Endothelial cell of umbilical vein (primary cell): ENCODE results near the gene UVRAG. TPM values are rescaled to one million over a fixed set of nuclear protein-coding genes. Genes with fewer than 3 reads are reported as not detected.

Source experiments
- BruUV-seq: library from RNA; stranded (reverse); fragments of 400-500 nt; replicated peaks from 2 replicates; lab custom pipeline; 2021; lab: Mats Ljungman, UMichigan
- CTCF ChIA-PET: fragments of 300-600, 350-600 bp; sonication (Branson Sonifier 250); formaldehyde crosslinking; loops from one replicate; lab custom pipeline; 2021; ENCODE audit warnings: antibody characterized with exemption, inconsistent platforms; lab: Charles Lee
- POLR2A ChIA-PET: fragments of 300-600, 350-600 bp; sonication (Branson Sonifier 250); formaldehyde crosslinking; loops from one replicate; lab custom pipeline; 2021; ENCODE audit warnings: antibody characterized with exemption, inconsistent platforms; lab: Charles Lee
- DNase-seq: peaks from one replicate; pipeline ENCODE4 v3.0.0-alpha.2; 2011; ENCODE audit warnings: low read depth, low spot score
- FAIRE-seq: peaks from 2 replicates; lab custom pipeline; 2011; peaks lifted over from hg19 to GRCh38; lab: Jason Lieb, UNC
- H2AFZ ChIP-seq: 2 replicates; pipeline ENCODE4 v1.6.0; 2012; ENCODE audit warnings: low read depth, low read length, control low read depth, inconsistent platforms
- H3K27ac ChIP-seq: 2 replicates; pipeline ENCODE4 v1.5.1; 2011; ENCODE audit warnings: low read depth, mild to moderate bottlenecking, control low read depth, low read length, moderate library complexity; ENCODE audit not compliant: insufficient read depth
- H3K27me3 ChIP-seq, 2 experiments: 2 replicates each; pipeline versions ENCODE4 v1.6.0 to v1.6.1; 2011; ENCODE audit warnings: low read length in 2 of 2, mixed read lengths in 1 of 2; ENCODE audit not compliant: control insufficient read depth in 2 of 2, insufficient read depth in 2 of 2
- H3K36me3 ChIP-seq, 2 experiments: 2 replicates in 1 of 2; 3 replicates in 1 of 2; pipeline ENCODE4 v1.5.1; 2011; ENCODE audit warnings: low read length in 2 of 2, mild to moderate bottlenecking in 1 of 2, moderate library complexity in 1 of 2; ENCODE audit not compliant: control insufficient read depth in 2 of 2, insufficient read depth in 2 of 2; ENCODE audit errors: extremely low read depth in 1 of 2
- H3K4me1 ChIP-seq: 3 replicates; pipeline ENCODE4 v1.5.1; 2011; ENCODE audit warnings: mild to moderate bottlenecking, low read length; ENCODE audit not compliant: control insufficient read depth, insufficient read depth; ENCODE audit errors: extremely low read depth
- H3K4me2 ChIP-seq: 2 replicates; pipeline ENCODE4 v1.6.1; 2011; ENCODE audit warnings: low read length, control low read depth, mixed read lengths; ENCODE audit not compliant: insufficient read depth
- H3K4me3 ChIP-seq, 3 experiments: fragments of 200-600 bp in 1 of 3; sonication (generic), shearing (Covaris generic) in 1 of 3; replicated peaks in 1 of 3; 2 replicates each; pipeline ENCODE4 v1.5.1; 2011 to 2016; ENCODE audit warnings: control low read depth in 3 of 3, low read length in 3 of 3, mild to moderate bottlenecking in 2 of 3, inconsistent platforms in 1 of 3, low read depth in 1 of 3, moderate library complexity in 1 of 3; ENCODE audit not compliant: insufficient read depth in 1 of 3
- H3K79me2 ChIP-seq: 2 replicates; pipeline ENCODE4 v1.6.0; 2012; ENCODE audit warnings: low read length, inconsistent platforms; ENCODE audit not compliant: control insufficient read depth, insufficient read depth
- H3K9ac ChIP-seq: replicated peaks from 2 replicates; pipeline ENCODE3; 2011; ENCODE audit warnings: low read length, control low read depth; ENCODE audit not compliant: insufficient read depth; ENCODE audit errors: extremely low read depth
- H3K9me1 ChIP-seq: replicated peaks from 3 replicates; pipeline ENCODE4 v1.6.0; 2011; ENCODE audit warnings: mild to moderate bottlenecking, low read length; ENCODE audit not compliant: control insufficient read depth, insufficient read depth; ENCODE audit errors: extremely low read depth
- H3K9me3 ChIP-seq: replicated peaks from 2 replicates; pipeline ENCODE4 v1.5.1; 2012; ENCODE audit warnings: low read length, inconsistent platforms; ENCODE audit not compliant: control insufficient read depth, insufficient read depth
- H4K20me1 ChIP-seq: replicated peaks from 2 replicates; pipeline ENCODE3; 2011; ENCODE audit warnings: mild to moderate bottlenecking, low read length; ENCODE audit not compliant: control insufficient read depth, insufficient read depth; ENCODE audit errors: extremely low read depth
- CTCF ChIP-seq, 2 donors: IDR thresholded peaks; 1 replicate in 1 of 2; 2 replicates in 1 of 2; pipeline ENCODE4 v1.5.1; 2011; ENCODE audit warnings: low read length in 2 of 2, mild to moderate bottlenecking in 2 of 2, moderate library complexity in 2 of 2, control low read depth in 1 of 2, inconsistent platforms in 1 of 2, low read depth in 1 of 2; ENCODE audit not compliant: insufficient read depth in 1 of 2; ENCODE audit errors: extremely low read depth in 1 of 2
- EZH2 ChIP-seq: IDR thresholded peaks from 2 replicates; pipeline ENCODE4 v1.6.1; 2012; ENCODE audit warnings: borderline replicate concordance, low read depth, mild to moderate bottlenecking, moderate library complexity, low read length, inconsistent platforms; ENCODE audit not compliant: severe bottlenecking
- FOS ChIP-seq: IDR thresholded peaks from 2 replicates; pipeline ENCODE4 v1.6.1; 2011; ENCODE audit warnings: mild to moderate bottlenecking, low read length, moderate library complexity, borderline replicate concordance; ENCODE audit not compliant: insufficient read depth
- GATA2 ChIP-seq: IDR thresholded peaks from 2 replicates; pipeline ENCODE4 v1.7.0; 2011; ENCODE audit warnings: low read depth, mild to moderate bottlenecking, moderate library complexity, mixed read lengths, low read length; ENCODE audit not compliant: insufficient read length, insufficient read depth
- JUN ChIP-seq: IDR thresholded peaks from 2 replicates; pipeline ENCODE4 v1.6.1; 2011; ENCODE audit warnings: borderline replicate concordance, low read depth; ENCODE audit not compliant: insufficient read length, insufficient read depth
- MAX ChIP-seq: IDR thresholded peaks from 2 replicates; pipeline ENCODE4 v1.6.1; 2011; ENCODE audit not compliant: insufficient read depth, insufficient read length
- MYC ChIP-seq: IDR thresholded peaks from one replicate; pipeline ENCODE4 v1.6.1; 2011; ENCODE audit warnings: mild to moderate bottlenecking, low read depth, low read length
- POLR2A ChIP-seq: IDR thresholded peaks from 2 replicates; pipeline ENCODE4 v1.6.1; 2012; ENCODE audit warnings: low read depth, mild to moderate bottlenecking, control low read depth, low read length
- POLR2AphosphoS5 ChIP-seq: IDR thresholded peaks from 2 replicates; pipeline ENCODE4 v1.6.1; 2012; ENCODE audit warnings: low read depth, mild to moderate bottlenecking, control low read depth, low read length, moderate library complexity; ENCODE audit not compliant: insufficient read depth
- dilution Hi-C: fragments of 300-500 bp; cut with MboI; formaldehyde crosslinking; loops from one replicate; pipeline ENCODE4 v1.15.0; 2019; ENCODE audit warnings: low sequenced_read_pairs; ENCODE audit not compliant: extremely low pct_ligation_motif_present
- intact Hi-C: fragments of 100-400 bp; cut with micrococcal nuclease; formaldehyde crosslinking; loops from one replicate; pipeline ENCODE4 v1.10.0; 2022
- polyA plus RNA-seq, 4 experiments: library from polyadenylated mRNA; depleted of rRNA in 3 of 4; stranded (reverse) in 3 of 4; unstranded in 1 of 4; fragments of >200 nt; gene quantifications; 2 replicates each; pipeline versions ENCODE4 v1.2.1 to v1.2.3, GENCODE V29; 2011 to 2012; ENCODE audit warnings: missing spikeins in 1 of 4
- total RNA-seq: library from RNA; stranded (reverse); gene quantifications from 2 replicates; pipeline ENCODE4 v1.2.3, GENCODE V29; 2021

Gene UVRAG
- total and polyA plus RNA-seq, 2 donors (not counting 3 experiments of a cell fraction or from before 2014, with no cell fraction given) = 21.2 to 65.6 TPM

- BruUV-seq = no TSS peak
- H3K9ac ChIP-seq = no peak overlapping the region
- no peak overlapping the region for H2AFZ ChIP-seq
- ChIA-PET CTCF (interaction anchor here (0.6 to 1.4 kb wide), 6 partner anchors 9 to 454 kb away, joined by 3 to 9 read pairs (median 3); no protein-coding TSS in a partner anchor), POLR2A (no interaction called here)
- intact Hi-C loops = no loop called here
- no peaks in the 10 kb centered on the region for H3K79me2 ChIP-seq
- H4K20me1 ChIP-seq = no peaks in the 10 kb centered on the region
- no peak overlapping the region for H3K4me3 ChIP-seq
- no peaks in the 10 kb centered on the region for H3K9me1 ChIP-seq
- H3K27me3 ChIP-seq = no peaks in the 10 kb centered on the region
- DNase-seq (no peak), FAIRE-seq (no peak)
- H3K9me3 ChIP-seq = no peaks in the 10 kb centered on the region
- H3K27ac ChIP-seq = no peak overlapping the region
- H3K4me1 ChIP-seq = no peaks in the 10 kb centered on the region
- no peak overlapping the region for H3K4me2 ChIP-seq
- no peak for TF ChIP-seq POLR2A
- no peaks in the 10 kb centered on the region for H3K36me3 ChIP-seq
- dilution Hi-C loops = no loop called here
Observed at GRCh38 chr11:76161261-76161961, 346.4 kb downstream of the UVRAG start.

- BruUV-seq = no TSS peak
- dilution Hi-C loops = no loop called here
Observed at GRCh38 chr11:76162336-76163288, 347.6 kb downstream of the UVRAG start.

More at GRCh38 chr11:76162336-76163288, 347.6 kb downstream of the UVRAG start:
- no peak overlapping the region for H3K4me2 ChIP-seq
- H3K36me3 ChIP-seq = no peaks in the 10 kb centered on the region
- no peak overlapping the region for H3K4me3 ChIP-seq
- no peaks in the 10 kb centered on the region for H3K9me1 ChIP-seq
- no peak for FAIRE-seq
- H3K27ac ChIP-seq = no peak overlapping the region
- ChIA-PET CTCF (interaction anchor here (1.4 kb wide), 1 partner anchor 10 kb away, joined by 3 read pairs; no protein-coding TSS in a partner anchor), POLR2A (no interaction called here)
- intact Hi-C loops = no loop called here
- no peaks in the 10 kb centered on the region for H3K27me3 ChIP-seq
- no peaks in the 10 kb centered on the region for H3K79me2 ChIP-seq
- H3K9me3 ChIP-seq = no peaks in the 10 kb centered on the region
- H4K20me1 ChIP-seq = no peaks in the 10 kb centered on the region
- no peak overlapping the region for H2AFZ ChIP-seq
- H3K4me1 ChIP-seq = no peaks in the 10 kb centered on the region
- TF ChIP-seq MAX = no peak
- no peak for TF ChIP-seq JUN
- no peak for TF ChIP-seq GATA2
- no peak for TF ChIP-seq POLR2AphosphoS5
- no peak for TF ChIP-seq FOS
- no peak for TF ChIP-seq POLR2A
- no peak for TF ChIP-seq MYC
- no peak for TF ChIP-seq EZH2
- TF ChIP-seq CTCF (IDR thresholded peaks at IDR 0.05; ENCODE audit: extremely low read depth in 1 of 2, insufficient read depth in 1 of 2, low read depth in 1 of 2, low read length in 2 of 2) = no peak
- DNase-seq = no peak
- no peak overlapping the region for H3K9ac ChIP-seq
